Adrenal gland (tissue), 5 donors: Measurements from ENCODE around the gene MAGI2.

ENCODE experiments used
- CTCF ChIP-seq, 6 experiments: fragments of 450-650 bp in 4 of 6; fragments of 200-600 bp in 2 of 6; sonication (generic) in 1 of 6; IDR thresholded peaks; 1 replicate in 5 of 6; 2 replicates in 1 of 6; pipeline versions ENCODE4 v1.5.1 to v1.8.0; 2016 to 2021; ENCODE audit warnings: antibody characterized with exemption in 6 of 6, mild to moderate bottlenecking in 2 of 6, moderate library complexity in 1 of 6
- POLR2A ChIP-seq, 2 donors: fragments of 450-650 bp; IDR thresholded peaks; one replicate each; pipeline ENCODE4 v1.6.1; 2017; ENCODE audit warnings: antibody characterized with exemption in 2 of 2, mild to moderate bottlenecking in 2 of 2, moderate library complexity in 1 of 2
- donor health status: DM: no; HTN: no; CAD: no.

GRCh38 chr7:79221211-79221610 lies 232.3 kb downstream of the MAGI2 start:
- TF ChIP-seq CTCF (IDR thresholded peaks at IDR 0.05) (no peak), POLR2A (IDR thresholded peaks at IDR 0.05) (no peak)
